ENCODE results near the gene MAGI1.

MAGI1 gene

GRCh38 chr3:66010348-66010738 lies 28.4 kb downstream of the MAGI1 start:
- Histone ChIP-seq H3K9me3 (ENCODE audit: insufficient read depth, low read depth, low read length) (no peaks in the 10 kb centered on the region), H3K4me2 (ENCODE audit: low read depth, low read length, poor library complexity, severe bottlenecking) (no peak overlapping the region), H3K79me2 (ENCODE audit: insufficient read depth, low read length) (no peaks in the 10 kb centered on the region)

GRCh38 chr3:66004244-66004643 lies 34.5 kb downstream of the MAGI1 start:
- no peaks in the 10 kb centered on the region for H3K9me3 ChIP-seq (ENCODE audit: insufficient read depth, low read depth, low read length)
- H3K4me1 ChIP-seq (ENCODE audit: insufficient read depth, low read length, poor library complexity, severe bottlenecking): peaks cover 9% of the 10 kb centered on the region
- no peak overlapping the region for H3K4me2 ChIP-seq (ENCODE audit: low read depth, low read length, poor library complexity, severe bottlenecking)
- no peaks in the 10 kb centered on the region for H3F3A ChIP-seq (ENCODE audit: low read depth)
- H3K4me3 ChIP-seq (ENCODE audit: low read length, poor library complexity, severe bottlenecking): no peak overlapping the region
- TF ChIP-seq CTCF (conservative IDR thresholded peaks at IDR 0.05; ENCODE audit: low read length) (no peak), EZH2phosphoT487 (IDR thresholded peaks at IDR 0.05; ENCODE audit: borderline replicate concordance) (no peak)
- no peaks in the 10 kb centered on the region for H3K79me2 ChIP-seq (ENCODE audit: insufficient read depth, low read length)
- no peak overlapping the region for H2AFZ ChIP-seq (ENCODE audit: low read length)
- H4K20me1 ChIP-seq (ENCODE audit: insufficient read depth, low read length, poor library complexity, severe bottlenecking): no peaks in the 10 kb centered on the region
- no peaks in the 10 kb centered on the region for H3K36me3 ChIP-seq (ENCODE audit: insufficient read depth, low read length)
- no peaks in the 10 kb centered on the region for H3K9me2 ChIP-seq (replicated peaks; ENCODE audit: low read depth, low read length)
- no peaks in the 10 kb centered on the region for H3K27me3 ChIP-seq (ENCODE audit: insufficient read depth, low read length, poor library complexity, severe bottlenecking)
- no peak overlapping the region for H3K9ac ChIP-seq (ENCODE audit: low read depth, low read length, poor library complexity, severe bottlenecking)

More at GRCh38 chr3:66010348-66010738, 28.4 kb downstream of the MAGI1 start:
- H2AFZ ChIP-seq (ENCODE audit: low read length): no peak overlapping the region
- no peaks in the 10 kb centered on the region for H3F3A ChIP-seq (ENCODE audit: low read depth)
- H3K36me3 ChIP-seq (ENCODE audit: insufficient read depth, low read length): no peaks in the 10 kb centered on the region
- H3K27me3 ChIP-seq (ENCODE audit: insufficient read depth, low read length, poor library complexity, severe bottlenecking): no peaks in the 10 kb centered on the region
- no peak overlapping the region for H3K9ac ChIP-seq (ENCODE audit: low read depth, low read length, poor library complexity, severe bottlenecking)
- no peaks in the 10 kb centered on the region for H4K20me1 ChIP-seq (ENCODE audit: insufficient read depth, low read length, poor library complexity, severe bottlenecking)
- H3K9me2 ChIP-seq (replicated peaks; ENCODE audit: low read depth, low read length): no peaks in the 10 kb centered on the region
- H3K4me1 ChIP-seq (ENCODE audit: insufficient read depth, low read length, poor library complexity, severe bottlenecking): no peaks in the 10 kb centered on the region
- no peak overlapping the region for H3K4me3 ChIP-seq (ENCODE audit: low read length, poor library complexity, severe bottlenecking)
- no peak for TF ChIP-seq EZH2phosphoT487 (IDR thresholded peaks at IDR 0.05; ENCODE audit: borderline replicate concordance)
- no peak for TF ChIP-seq CTCF (conservative IDR thresholded peaks at IDR 0.05; ENCODE audit: low read length)

- H4K20me1 ChIP-seq (ENCODE audit: insufficient read depth, low read length, poor library complexity, severe bottlenecking): no peaks in the 10 kb centered on the region
- H3K4me3 ChIP-seq (ENCODE audit: low read length, poor library complexity, severe bottlenecking): no peak overlapping the region
- no peak overlapping the region for H3K9ac ChIP-seq (ENCODE audit: low read depth, low read length, poor library complexity, severe bottlenecking)
- no peaks in the 10 kb centered on the region for H3K27me3 ChIP-seq (ENCODE audit: insufficient read depth, low read length, poor library complexity, severe bottlenecking)
- H3K36me3 ChIP-seq (ENCODE audit: insufficient read depth, low read length): no peaks in the 10 kb centered on the region
- TF ChIP-seq EZH2phosphoT487 (IDR thresholded peaks at IDR 0.05; ENCODE audit: borderline replicate concordance) (no peak), CTCF (conservative IDR thresholded peaks at IDR 0.05; ENCODE audit: low read length) (no peak)
- no peaks in the 10 kb centered on the region for H3K9me2 ChIP-seq (replicated peaks; ENCODE audit: low read depth, low read length)
- H3F3A ChIP-seq (ENCODE audit: low read depth): no peaks in the 10 kb centered on the region
- no peak overlapping the region for H2AFZ ChIP-seq (ENCODE audit: low read length)
- H3K79me2 ChIP-seq (ENCODE audit: insufficient read depth, low read length): no peaks in the 10 kb centered on the region
- H3K9me3 ChIP-seq (ENCODE audit: insufficient read depth, low read depth, low read length): no peaks in the 10 kb centered on the region
- H3K4me1 ChIP-seq (ENCODE audit: insufficient read depth, low read length, poor library complexity, severe bottlenecking): peaks cover 9% of the 10 kb centered on the region
- H3K4me2 ChIP-seq (ENCODE audit: low read depth, low read length, poor library complexity, severe bottlenecking): no peak overlapping the region
These were observed 37.1 kb downstream of the MAGI1 start for GRCh38 chr3:66001626-66002025.

Measured in Loucy (cell line).